HG02759 (cell line): Measurements from ENCODE around the gene GADD45GIP1.
A peak's percentile ranks its signal among the peaks of the same experiment; 100 is the strongest.
"Not testable (repeated sequence)": the region's sequence is repeated elsewhere in the genome, so short reads cannot be mapped to it uniquely, and the experiment has no call there.

ENCODE experiments used
- ATAC-seq: cut with Tn5 transposase; IDR thresholded peaks from one replicate; pipeline ENCODE4 v1.9.1; 2021; ENCODE audit warnings: mild to moderate bottlenecking, moderate library complexity; ENCODE audit not compliant: unreplicated experiment

GADD45GIP1 gene

DNA sequence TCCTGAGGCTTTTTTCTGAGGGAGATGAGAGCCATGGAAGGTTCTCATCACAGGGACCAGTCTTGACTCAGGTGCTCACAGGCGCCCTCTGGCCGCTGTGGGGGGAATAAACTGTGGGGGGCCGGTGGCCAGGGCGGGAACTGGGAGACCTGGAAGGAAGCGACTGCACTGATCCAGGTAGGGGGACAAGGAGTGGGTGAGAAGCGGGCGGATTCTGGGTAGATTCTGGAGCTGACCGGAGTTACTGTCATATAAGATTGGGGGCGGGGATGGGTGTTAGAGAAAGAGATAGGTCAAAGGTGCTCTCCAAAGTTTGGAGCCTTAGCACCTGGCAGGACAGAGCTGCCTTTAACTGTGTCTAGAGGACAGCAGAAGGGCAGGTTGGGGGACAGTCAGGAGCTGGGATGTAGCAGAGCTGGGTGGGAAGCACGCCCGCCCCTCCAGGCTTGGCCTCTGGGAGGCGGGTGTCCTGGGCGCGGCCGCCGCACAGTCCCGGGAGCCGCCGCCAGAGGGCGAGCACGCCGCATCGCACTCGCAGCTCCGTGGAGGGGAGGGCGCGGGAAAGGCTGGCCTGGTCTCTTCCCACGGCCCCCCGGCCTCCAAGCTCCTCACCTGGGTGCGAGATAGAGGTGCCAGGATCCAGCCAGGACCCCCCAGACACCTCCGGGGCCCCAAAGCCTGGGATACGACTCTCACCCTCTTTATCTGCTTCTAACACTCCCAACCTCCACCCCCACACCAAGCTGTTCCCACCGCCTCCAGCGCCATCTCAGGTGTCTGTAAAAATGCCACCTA, 8.2 kb upstream of the GADD45GIP1 start:
- ATAC-seq = peak; percentile 81

DNA sequence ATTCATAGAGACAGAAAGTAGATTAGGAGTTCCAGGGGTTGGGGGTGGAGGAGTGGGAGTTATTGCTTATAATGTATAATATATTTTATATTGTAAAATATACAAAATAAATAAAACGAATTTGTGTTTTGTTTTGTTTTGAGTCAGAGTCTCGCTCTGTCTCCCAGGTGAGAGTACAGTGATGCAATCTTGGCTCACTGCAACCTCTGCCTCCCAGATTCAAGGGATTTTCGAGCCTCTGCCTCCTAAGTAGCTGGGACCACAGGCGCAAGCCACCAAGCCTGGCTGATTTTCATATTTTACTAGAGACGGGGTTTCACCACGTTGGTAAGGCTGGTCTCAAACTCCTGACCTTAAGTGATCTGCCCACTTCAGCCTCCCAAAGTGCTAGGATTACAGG, 2.5 kb upstream of the GADD45GIP1 start:
- ATAC-seq = no peak

DNA sequence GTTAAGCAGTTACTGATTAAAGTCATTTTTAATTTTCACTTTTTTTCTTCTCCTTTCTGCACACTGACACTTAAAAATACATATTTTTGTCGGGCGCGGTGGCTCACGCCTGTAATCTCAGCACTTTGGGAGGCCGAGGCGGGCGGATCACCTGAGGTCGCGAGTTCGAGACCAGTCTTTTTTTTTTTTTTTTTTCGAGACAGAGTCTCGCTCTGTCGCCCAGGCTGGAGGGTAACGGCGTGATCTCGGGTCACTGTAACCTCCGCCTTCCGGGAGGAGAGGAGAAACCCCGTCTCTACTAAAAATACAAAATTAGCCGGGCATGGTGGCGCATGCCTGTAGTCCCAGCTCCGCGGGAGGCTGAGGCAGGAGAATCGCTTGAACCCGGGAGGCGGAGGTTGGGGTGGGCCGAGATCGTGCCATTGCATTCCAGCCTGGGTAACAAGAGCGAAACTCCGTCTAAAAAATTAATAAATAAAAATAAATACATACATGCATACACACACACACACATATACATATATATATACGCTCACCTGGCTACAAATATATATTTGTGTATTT, 448 bp upstream of the GADD45GIP1 start:
- not testable (repeated sequence) for ATAC-seq

DNA sequence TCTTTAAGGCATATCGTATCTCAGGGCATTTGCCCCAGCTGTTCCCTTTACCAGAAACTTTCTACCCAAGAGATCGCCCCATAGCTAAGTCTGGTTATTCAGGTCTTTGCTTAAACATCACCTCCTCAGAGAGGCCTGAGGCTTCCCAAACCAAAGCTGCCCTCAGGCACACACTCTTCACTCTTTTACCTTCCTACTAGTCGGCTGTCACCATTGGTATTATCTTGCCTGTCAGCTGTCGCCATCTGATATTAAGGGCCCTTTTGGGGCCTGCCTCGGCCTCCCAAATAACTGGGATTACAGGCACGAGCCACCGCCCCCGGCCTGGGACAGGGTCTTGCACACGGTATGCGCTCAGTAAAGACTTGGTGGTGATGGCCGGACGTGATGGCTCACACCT, 1.0 kb downstream of the GADD45GIP1 start:
- ATAC-seq = no peak

DNA sequence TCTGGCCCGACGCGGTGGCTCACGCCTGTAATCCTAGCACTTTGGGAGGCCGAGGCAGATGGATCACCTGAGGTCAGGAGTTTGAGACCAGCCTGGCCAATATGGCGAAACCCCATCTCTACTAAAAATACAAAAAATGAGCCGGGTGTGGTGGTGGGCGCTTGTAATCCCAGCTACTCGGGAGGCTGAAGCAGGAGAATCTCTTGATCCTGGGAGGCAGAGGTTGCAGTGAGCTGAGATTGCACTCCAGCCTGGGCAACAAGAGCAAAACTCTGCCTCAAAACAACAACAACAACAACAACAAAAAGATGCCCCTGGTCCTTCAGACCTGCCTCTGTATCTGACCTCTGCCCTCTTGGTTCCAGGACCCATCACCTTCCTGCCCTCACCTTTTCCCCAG, 1.4 kb downstream of the GADD45GIP1 start:
- not testable (repeated sequence) for ATAC-seq

DNA sequence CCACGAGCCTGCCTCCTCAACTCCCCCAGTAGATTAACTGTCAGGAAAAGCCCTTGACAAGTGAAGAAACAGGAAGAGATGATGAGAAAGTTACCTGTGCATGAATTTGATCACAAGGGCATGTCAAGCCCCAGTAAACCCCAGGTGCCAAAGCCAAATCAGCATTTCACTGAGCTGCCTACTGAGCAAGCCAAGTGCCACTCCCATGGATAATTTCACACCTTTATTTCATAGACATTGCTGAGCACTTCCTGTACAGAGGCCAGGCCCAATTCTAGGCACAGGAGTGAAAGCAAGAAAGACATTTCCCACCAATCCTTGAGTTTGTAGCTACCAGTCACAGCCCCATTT, 2.4 kb downstream of the GADD45GIP1 start:
- no peak for ATAC-seq

DNA sequence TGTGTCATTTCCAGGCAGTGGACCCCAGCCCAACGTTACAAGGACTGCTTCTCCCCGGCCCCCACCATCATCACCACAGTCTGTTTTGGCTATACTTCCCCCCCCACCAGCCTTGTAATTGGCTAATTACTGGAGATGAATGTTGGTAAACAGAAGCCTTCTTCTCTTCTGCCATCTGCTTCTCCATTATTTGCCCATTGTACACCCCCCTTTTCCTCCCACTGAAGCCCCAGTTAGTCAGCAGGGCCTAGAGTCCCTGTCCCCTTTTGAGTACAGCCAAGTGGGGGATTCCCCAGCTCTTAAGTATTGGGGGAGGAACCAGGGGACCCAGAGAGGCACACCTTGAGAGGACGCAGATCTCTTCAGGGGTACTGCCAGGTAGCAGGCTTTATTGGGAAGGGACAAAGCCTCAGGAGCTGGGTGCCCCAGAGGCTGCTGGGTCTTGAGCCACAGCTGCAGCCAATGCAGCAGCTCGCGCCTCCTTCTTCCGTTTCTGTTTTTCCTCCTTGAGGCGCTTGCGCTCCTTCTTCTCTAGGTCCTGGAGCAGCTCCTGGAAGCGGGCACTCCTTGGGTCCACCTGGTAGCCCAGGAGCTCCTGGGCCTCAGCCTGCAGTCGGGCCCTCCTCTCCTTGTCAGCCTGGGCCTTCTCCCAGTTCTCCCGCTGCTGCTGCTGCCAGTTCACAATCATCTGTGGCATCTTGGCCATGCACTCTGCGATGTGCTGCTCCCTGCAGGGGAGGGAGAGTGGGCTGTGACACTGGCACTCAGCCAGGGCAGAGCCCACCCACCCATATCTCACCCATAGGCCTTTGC, 3.0 kb downstream of the GADD45GIP1 start:
- ATAC-seq = no peak

GRCh38 chr19:12953138-12953798, 3.8 kb downstream of the GADD45GIP1 start:
- ATAC-seq = no peak

DNA sequence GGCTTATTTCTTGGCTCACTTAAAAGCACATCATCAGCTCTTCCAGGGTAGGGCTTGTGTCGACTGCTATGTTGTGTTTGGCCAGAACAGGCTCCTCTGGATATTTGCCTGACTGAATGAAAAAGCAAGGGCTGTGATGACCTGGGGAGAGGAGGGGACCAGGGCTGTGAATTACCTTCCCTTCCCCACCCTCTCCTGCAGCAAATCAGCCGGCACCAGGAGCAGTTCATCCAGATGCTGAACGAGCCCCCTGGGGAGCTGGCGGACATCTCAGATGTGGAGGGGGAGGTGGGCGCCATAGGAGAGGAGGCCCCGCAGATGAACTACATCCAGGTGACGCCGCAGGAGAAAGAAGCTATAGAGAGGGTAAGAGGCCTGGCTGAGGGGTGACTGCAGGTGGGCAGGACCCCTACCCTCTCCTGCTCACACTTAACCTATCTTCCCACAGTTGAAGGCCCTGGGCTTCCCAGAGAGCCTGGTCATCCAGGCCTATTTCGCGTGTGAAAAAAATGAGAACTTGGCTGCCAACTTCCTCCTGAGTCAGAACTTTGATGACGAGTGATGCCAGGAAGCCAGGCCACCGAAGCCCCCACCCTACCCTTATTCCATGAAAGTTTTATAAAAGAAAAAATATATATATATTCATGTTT, 4.4 kb downstream of the GADD45GIP1 start:
- ATAC-seq = no peak

- not testable (repeated sequence) for ATAC-seq
Observed at GRCh38 chr19:12952050-12952449, 5.0 kb downstream of the GADD45GIP1 start.

GRCh38 chr19:12949363-12950283, 7.4 kb downstream of the GADD45GIP1 start:
- ATAC-seq = no peak

GRCh38 chr19:12948612-12949362, 8.2 kb downstream of the GADD45GIP1 start:
- no peak for ATAC-seq

- ATAC-seq = no peak
Observed at GRCh38 chr19:12947702-12948611, 9.1 kb downstream of the GADD45GIP1 start.

GRCh38 chr19:12946731-12947496, 10.1 kb downstream of the GADD45GIP1 start:
- ATAC-seq = no peak

DNA sequence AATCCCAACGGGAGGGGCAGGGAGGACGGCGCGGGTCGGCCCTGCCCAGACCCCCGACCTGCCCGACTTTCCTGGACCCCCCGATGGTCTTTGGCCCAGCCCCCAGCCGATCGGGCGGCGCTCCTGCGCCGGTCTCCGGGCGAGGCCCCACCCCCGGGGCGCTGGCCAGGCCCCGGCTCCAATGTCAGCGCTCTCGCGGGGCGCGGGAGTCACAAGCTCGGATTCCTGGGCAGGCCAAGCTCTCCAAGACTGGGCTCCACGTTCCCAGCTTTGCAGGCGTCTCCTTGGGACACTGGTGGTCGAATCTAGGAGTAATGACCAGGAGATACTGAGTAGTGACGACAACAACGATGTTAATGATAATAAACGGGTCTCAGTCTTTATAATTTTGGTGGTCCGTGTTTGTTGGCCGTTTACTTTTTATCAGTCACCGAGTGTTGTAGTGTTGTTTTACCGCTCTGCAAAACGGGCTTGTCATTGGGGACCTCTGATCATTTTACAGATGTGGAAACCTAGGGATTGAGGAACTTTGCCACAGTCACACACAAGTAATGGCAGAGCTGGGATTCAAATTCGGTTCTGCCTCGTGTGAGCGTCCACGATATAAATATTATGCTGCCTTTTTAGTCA, 10.8 kb downstream of the GADD45GIP1 start:
- ATAC-seq = peak; percentile 45

- ATAC-seq = peak; percentile 87
Observed at GRCh38 chr19:12945479-12946091, 11.4 kb downstream of the GADD45GIP1 start, which contains the start of gene RAD23A. Gene RAD23A, plus strand, starts transcription at chr19:12945862. Its CDS starts 87 bp downstream, at chr19:12945949.
